Hepatocyte (in vitro differentiated cells): ENCODE data around the gene SUN2.

Source experiments
- EZH2 ChIP-seq: fragments of 200-600 bp; sonication (generic); IDR thresholded peaks from 2 replicates; pipeline ENCODE4 v1.6.1; 2016; ENCODE audit warnings: antibody characterized with exemption, mild to moderate bottlenecking, borderline replicate concordance
- EZH2phosphoT487 ChIP-seq: fragments of 200-600 bp; sonication (generic); IDR thresholded peaks from one replicate; pipeline ENCODE4 v1.6.1; 2018; ENCODE audit warnings: antibody characterized with exemption, mild to moderate bottlenecking, low read depth, moderate library complexity; ENCODE audit not compliant: unreplicated experiment, severe bottlenecking

DNA sequence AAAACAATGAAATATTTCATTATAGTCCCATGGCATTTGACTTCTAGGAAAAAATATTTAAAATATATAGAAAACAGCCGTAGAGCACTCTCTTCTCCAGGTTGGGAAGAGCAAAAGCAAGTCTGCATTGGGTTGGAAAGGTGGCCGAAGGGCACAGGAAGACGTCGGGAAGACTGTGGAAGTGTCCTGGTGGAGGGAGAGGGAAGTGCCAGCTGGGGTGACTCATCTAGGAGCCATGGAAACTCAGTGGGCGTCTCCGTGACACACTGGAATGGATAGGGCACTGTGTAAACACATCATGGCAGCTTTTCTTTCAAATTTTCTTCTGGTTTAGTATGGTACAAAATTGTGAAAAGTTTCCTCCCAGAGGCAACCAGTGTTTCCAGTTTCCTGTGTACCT, 37.4 kb downstream of the SUN2 start:
- TF ChIP-seq EZH2phosphoT487: no peak
- TF ChIP-seq EZH2: no peak
